Measurements from ENCODE around the gene ZNF846. TPM values are rescaled to one million over a fixed set of nuclear protein-coding genes. Genes with fewer than 3 reads are reported as not detected.
"Not testable (repeated sequence)": the region's sequence is repeated elsewhere in the genome, so short reads cannot be mapped to it uniquely, and the experiment has no call there.

ZNF846 gene
- total RNA-seq, 1 donor from 2014 or later: 17.4 TPM

GRCh38 chr19:9727644-9728043 is 40.9 kb downstream of the ZNF846 start:
- Mint-ChIP-seq H3K9me3 (no peaks in the 10 kb centered on the region), H3K27me3 (no peaks in the 10 kb centered on the region), H3K4me3 (no peak overlapping the region), H3K4me1 (ENCODE audit: unreplicated experiment) (no peaks in the 10 kb centered on the region), H3K27ac (no peak overlapping the region), H3K36me3 (no peaks in the 10 kb centered on the region)
- no peak for DNase-seq (ENCODE audit: extremely low spot score, unreplicated experiment)
- TF ChIP-seq CTCF (conservative IDR thresholded peaks at IDR 0.05): no peak

- DNase-seq (ENCODE audit: extremely low spot score, unreplicated experiment); H3K9me3 Mint-ChIP-seq; H3K36me3 Mint-ChIP-seq; H3K4me1 Mint-ChIP-seq (ENCODE audit: unreplicated experiment); H3K27me3 Mint-ChIP-seq; H3K4me3 Mint-ChIP-seq; H3K27ac Mint-ChIP-seq: not testable (repeated sequence)
Observed at GRCh38 chr19:9725508-9726201, 42.9 kb downstream of the ZNF846 start.

GRCh38 chr19:9724157-9724556 is 44.4 kb downstream of the ZNF846 start:
- Mint-ChIP-seq H3K4me1 (ENCODE audit: unreplicated experiment) (peaks cover 5% of the 10 kb centered on the region), H3K27ac (no peak overlapping the region), H3K4me3 (no peak overlapping the region), H3K9me3 (no peaks in the 10 kb centered on the region), H3K36me3 (no peaks in the 10 kb centered on the region), H3K27me3 (no peaks in the 10 kb centered on the region)
- no peak for TF ChIP-seq CTCF (conservative IDR thresholded peaks at IDR 0.05)
- DNase-seq (ENCODE audit: extremely low spot score, unreplicated experiment): no peak

GRCh38 chr19:9721861-9722260 is 46.7 kb downstream of the ZNF846 start:
- Mint-ChIP-seq H3K27me3 (no peaks in the 10 kb centered on the region), H3K36me3 (no peaks in the 10 kb centered on the region), H3K4me3 (no peak overlapping the region), H3K9me3 (no peaks in the 10 kb centered on the region), H3K27ac (no peak overlapping the region), H3K4me1 (ENCODE audit: unreplicated experiment) (peaks cover 5% of the 10 kb centered on the region)
- no peak for TF ChIP-seq CTCF (conservative IDR thresholded peaks at IDR 0.05)
- DNase-seq (ENCODE audit: extremely low spot score, unreplicated experiment): no peak

- H3K4me3 Mint-ChIP-seq: no peak overlapping the region
- DNase-seq (ENCODE audit: extremely low spot score, unreplicated experiment): no peak
- H3K9me3 Mint-ChIP-seq: no peaks in the 10 kb centered on the region
- TF ChIP-seq CTCF (conservative IDR thresholded peaks at IDR 0.05): no peak
- H3K27ac Mint-ChIP-seq: no peak overlapping the region
- no peaks in the 10 kb centered on the region for H3K27me3 Mint-ChIP-seq
- H3K4me1 Mint-ChIP-seq (ENCODE audit: unreplicated experiment): peaks cover 5% of the 10 kb centered on the region
- H3K36me3 Mint-ChIP-seq: no peaks in the 10 kb centered on the region
Observed at GRCh38 chr19:9720541-9720940, 48.0 kb downstream of the ZNF846 start.

GRCh38 chr19:9711815-9712214 is 56.7 kb downstream of the ZNF846 start:
- H3K4me3 Mint-ChIP-seq: no peak overlapping the region
- no peak for TF ChIP-seq CTCF (conservative IDR thresholded peaks at IDR 0.05)
- H3K9me3 Mint-ChIP-seq: peaks cover 5% of the 10 kb centered on the region

More at GRCh38 chr19:9711815-9712214, 56.7 kb downstream of the ZNF846 start:
- Mint-ChIP-seq H3K27me3 (no peaks in the 10 kb centered on the region), H3K36me3 (no peaks in the 10 kb centered on the region), H3K27ac (no peak overlapping the region), H3K4me1 (ENCODE audit: unreplicated experiment) (no peaks in the 10 kb centered on the region)
- no peak for DNase-seq (ENCODE audit: extremely low spot score, unreplicated experiment)
